Hypothalamus (tissue), 51 donors: Measurements from ENCODE around the gene AMBP.

Experiments used
- DNase-seq, 51 donors: peaks; one replicate each; lab custom pipeline; 2025; lab: John Stamatoyannopoulos, UW

The AMBP gene

DNA sequence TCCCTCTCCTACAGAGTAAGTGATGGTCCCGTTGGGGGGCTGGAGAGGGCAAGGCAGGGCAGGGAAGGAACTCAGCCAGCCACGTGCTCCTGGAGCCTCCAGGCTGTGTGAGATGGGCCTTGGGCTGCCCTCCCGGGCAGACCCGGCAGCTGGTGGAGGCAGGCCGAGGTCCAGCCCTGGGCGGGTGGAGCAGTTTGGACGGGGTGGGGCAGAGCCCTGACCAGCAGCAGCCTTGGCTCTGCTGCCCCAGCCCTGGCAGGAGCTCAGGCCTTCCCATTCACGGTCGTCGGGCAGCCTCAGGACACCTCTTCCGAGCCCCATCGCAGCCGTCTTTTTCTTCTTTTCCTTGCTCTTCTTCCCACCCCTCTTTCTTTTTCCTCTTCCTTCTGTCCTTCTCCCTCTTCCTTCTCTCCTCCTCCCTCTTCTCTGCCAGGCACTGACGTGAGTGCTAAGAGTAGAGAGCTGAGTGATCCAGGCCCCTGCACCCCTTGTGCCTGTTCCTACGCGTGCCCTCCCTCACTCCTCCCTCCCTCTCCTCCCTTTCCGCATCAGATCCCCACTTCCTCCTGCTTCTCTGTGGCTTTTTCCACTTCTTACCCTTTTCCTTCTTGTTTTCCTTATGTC, 42.8 kb downstream of the AMBP start:
- DNase-seq = peak in 9 of 51 donors; percentile 8 to 43 (median 22)

DNA sequence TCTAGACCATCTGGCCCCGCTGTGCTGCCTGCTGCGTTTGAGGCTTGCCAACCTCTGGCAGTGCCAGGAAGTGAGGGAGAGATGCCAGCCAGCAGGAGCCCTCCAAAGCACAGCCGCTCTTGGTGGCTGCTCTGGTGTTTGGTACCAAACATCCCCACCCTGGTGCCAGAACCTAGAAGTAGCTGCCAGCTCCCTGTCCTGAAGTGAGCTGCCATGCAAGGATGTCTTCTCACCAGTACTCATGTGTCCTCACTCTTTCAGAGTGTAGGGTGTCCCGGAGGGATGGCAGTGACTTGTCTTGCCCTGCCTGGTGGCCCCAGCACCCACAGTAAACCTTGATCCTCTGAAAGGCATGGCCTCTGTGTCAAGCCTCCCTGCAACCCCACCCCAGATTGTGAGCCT, 43.4 kb downstream of the AMBP start:
- peak in 7 of 51 donors; percentile 9 to 31 (median 16) for DNase-seq

GRCh38 chr9:114034196-114034595, 43.9 kb downstream of the AMBP start:
- DNase-seq = no peak

GRCh38 chr9:114033397-114034103, 44.5 kb downstream of the AMBP start:
- DNase-seq = peak in 21 of 51 donors; percentile 7 to 51 (median 15)

- DNase-seq = no peak
Measured at GRCh38 chr9:114031948-114032840, 45.9 kb downstream of the AMBP start.

- DNase-seq = no peak
Measured at GRCh38 chr9:114031037-114031630, 47.0 kb downstream of the AMBP start.

DNA sequence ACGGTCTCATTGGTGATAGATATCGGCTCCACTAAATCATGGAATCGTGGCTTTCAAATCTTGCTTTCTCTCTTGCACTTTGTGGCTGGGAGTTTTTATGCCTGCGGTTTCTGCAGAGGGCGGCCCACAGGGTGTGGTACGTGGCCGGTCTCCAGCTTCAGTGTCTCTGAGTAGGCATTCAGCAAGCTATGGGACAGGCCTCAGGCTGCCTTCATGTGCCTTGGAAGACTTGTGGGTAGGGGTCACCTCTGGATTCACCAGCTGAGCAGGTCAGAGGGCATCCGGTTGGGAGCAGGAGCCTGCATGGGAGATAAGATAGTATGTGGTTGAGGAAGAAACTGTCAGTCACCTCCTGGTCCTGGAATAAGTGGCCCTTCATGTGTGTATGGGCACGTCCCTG, 47.7 kb downstream of the AMBP start:
- no peak for DNase-seq

DNA sequence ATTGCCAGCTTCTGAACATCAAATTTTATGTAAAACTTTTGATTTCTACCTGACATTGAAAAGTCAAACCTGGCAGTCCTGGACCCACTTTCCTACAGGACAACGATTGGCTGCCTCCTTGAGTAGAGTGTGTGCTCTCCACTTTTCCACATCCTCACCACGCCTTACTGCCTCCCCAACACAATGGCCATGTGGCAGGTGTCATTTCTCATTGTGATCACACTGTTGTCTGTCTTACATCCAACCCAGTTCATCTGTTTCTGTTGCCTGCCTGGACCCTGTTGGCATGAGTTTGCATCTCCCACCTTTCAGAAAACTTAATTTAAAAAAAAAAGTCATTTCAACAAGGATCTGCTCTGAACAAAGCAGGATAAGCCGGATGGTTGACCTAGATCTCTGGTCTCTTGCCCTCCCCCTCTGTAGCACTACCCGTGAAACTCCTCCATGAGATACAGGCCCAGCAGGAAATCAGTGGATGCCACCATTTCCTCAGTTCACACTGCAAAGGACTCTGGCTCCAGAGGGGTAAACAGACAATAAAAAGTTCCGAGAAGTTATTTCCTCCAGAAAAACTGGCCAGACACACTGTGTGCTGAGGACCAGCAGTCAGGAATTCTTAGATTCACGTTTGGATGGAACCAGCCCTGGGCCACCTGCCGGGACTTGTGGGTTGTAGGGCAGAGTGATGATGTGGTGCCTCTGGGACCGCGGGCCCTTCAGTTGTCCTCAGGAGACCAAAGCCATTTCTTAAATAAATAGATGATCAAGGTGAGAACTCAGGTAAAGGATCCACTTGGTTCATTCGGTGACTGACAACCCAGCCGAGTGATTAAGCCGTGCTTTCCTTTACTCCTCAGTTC, 48.6 kb downstream of the AMBP start:
- DNase-seq = no peak

DNA sequence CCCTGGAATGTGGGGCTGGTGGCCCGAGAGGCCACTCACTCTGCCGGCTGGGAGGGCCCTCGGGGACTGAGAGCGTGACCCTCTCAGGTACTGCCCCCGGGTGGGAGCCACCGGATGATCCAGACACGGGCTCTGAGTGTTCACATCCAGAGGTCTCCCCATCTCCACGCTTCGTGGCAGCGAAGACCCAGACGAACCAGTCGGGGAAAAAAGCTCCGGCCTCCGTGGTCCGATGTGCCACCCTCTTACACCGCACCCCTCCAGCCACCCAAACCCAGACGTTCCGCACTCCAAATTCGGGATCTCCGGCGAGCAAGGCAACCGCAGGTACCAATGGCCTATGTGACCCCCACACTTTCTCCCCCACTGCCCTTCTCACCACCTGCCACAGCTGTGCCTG, 49.5 kb downstream of the AMBP start:
- no peak for DNase-seq

DNA sequence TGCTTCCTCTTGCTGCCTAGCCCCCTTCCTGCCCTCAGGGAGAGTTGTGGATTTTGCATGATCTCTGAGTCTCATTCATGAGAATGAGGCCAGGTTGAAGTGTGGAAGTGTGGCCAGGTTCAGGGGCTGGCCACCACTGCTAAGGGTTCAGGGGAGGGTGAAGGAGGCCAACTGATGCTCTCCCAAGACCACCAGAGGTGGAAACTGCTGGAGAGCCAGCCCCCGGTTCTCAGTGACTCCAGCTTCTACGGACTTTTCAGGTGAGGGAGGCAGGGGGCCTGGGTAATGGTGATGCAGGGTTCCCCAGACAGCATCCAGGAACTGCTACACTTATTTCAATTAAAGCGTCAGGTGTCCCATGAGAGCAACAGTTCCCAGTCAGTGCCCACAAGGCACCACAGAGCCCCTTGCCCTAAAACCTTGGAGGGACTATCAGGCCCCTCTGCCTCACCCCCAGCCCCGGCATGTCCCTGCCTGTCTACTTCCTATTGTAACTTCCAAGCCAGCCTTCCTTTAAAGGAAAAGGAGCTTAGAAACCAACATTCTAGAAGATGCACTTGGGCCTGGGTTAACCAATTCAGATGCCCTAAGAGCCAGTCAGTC, 50.1 kb downstream of the AMBP start:
- DNase-seq = no peak

- DNase-seq = no peak
Measured at GRCh38 chr9:114027159-114027862, 50.8 kb downstream of the AMBP start.

- no peak for DNase-seq
Measured at GRCh38 chr9:114026335-114026734, 51.8 kb downstream of the AMBP start.

GRCh38 chr9:114025760-114026159, 52.3 kb downstream of the AMBP start:
- DNase-seq = no peak

DNA sequence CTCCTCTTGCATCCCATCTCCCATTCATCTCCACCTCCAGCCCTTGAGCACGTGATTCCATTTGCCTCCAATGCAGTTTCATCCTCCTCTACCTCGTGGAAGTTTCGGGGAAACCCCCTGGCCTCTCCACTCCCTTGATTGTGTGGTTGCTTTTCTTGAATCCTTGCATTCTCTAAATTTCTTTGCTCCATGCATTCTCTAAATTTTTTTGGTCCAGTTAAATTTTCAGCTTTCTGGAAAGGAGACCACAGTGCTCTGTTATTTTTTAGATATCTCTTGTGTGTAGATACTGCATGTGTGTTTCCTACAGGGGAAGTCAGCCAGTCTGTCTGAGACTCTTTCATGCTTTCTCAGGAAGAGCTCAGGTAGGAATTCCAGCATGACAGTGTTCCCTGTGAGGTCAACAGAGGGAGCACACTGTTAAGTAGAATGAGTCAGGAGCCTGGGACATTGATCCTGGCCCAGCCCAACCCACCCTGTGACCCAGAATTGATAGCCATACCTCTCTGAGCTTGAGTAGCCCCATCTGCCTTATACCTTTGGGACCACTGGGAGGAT, 52.8 kb downstream of the AMBP start:
- no peak for DNase-seq

- no peak for DNase-seq
Measured at GRCh38 chr9:114023961-114024360, 54.1 kb downstream of the AMBP start.

- no peak for DNase-seq
Measured at GRCh38 chr9:114021578-114021977, 56.5 kb downstream of the AMBP start.

- DNase-seq = no peak
Measured at GRCh38 chr9:114017741-114018715, 60.1 kb downstream of the AMBP start.
